ENCODE data around the gene UPF1. TPM values are rescaled to one million over a fixed set of nuclear protein-coding genes. Genes with fewer than 3 reads are reported as not detected.

Gene UPF1
- total RNA-seq, 1 experiment from 2014 or later, result 57.1 TPM

DNA sequence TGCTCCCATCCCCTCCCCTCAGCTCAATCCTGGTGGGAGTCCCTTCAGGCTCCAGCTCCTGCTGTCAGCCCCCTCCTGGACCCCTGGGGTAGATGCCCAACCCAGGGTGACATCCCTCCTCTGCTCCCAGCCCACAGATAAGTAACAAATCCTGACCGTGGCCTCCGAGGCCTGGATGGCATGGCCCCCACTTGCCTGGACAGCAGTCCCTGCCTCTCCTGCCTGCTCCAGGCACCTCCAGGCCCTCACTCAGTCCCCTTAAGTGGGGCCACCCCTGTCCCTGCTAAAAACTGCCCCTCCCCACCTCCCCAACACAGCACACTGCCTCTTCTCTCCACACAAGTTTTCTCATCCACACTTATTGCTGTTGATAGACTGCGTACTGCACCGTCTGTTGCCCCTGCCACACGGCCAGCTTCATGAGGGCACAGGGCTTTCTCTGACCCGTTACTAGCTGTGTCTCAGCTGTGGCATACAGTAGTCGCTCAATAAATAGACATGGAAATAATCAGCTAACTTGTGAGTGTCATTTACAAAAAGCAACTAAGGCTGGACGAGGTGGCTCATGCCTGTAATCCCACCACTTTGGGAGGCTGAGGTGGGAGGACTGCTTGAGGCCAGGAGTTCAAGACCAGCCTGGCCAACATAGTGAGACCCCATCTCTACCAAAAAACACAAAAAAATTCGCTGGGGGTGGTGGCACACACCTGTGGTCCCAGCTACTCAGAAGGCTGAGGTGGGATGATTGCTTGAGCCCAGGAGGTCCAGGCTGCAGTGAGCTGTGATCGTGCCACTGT lies 58.4 kb downstream of the UPF1 start:
- Mint-ChIP-seq H3K27me3 (ENCODE audit: unreplicated experiment) (no peaks in the 10 kb centered on the region), H3K36me3 (ENCODE audit: insufficient read depth, unreplicated experiment) (peaks cover 4% of the 10 kb centered on the region), H3K4me1 (ENCODE audit: low read depth, unreplicated experiment) (no peaks in the 10 kb centered on the region), H3K4me3 (ENCODE audit: low read depth, unreplicated experiment) (no peak overlapping the region), H3K9me3 (ENCODE audit: low read depth, unreplicated experiment) (no peaks in the 10 kb centered on the region), H3K27ac (ENCODE audit: unreplicated experiment) (no peak overlapping the region)
- CTCF ChIA-PET, result no interaction called here
- no TSS peak for BruUV-seq (replicated peaks)
- no peak for DNase-seq
- TF ChIP-seq, protein P1, sequence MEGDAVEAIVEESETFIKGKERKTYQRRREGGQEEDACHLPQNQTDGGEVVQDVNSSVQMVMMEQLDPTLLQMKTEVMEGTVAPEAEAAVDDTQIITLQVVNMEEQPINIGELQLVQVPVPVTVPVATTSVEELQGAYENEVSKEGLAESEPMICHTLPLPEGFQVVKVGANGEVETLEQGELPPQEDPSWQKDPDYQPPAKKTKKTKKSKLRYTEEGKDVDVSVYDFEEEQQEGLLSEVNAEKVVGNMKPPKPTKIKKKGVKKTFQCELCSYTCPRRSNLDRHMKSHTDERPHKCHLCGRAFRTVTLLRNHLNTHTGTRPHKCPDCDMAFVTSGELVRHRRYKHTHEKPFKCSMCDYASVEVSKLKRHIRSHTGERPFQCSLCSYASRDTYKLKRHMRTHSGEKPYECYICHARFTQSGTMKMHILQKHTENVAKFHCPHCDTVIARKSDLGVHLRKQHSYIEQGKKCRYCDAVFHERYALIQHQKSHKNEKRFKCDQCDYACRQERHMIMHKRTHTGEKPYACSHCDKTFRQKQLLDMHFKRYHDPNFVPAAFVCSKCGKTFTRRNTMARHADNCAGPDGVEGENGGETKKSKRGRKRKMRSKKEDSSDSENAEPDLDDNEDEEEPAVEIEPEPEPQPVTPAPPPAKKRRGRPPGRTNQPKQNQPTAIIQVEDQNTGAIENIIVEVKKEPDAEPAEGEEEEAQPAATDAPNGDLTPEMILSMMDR (IDR thresholded peaks at IDR 0.05; ENCODE audit: unreplicated experiment), result no peak
- intact Hi-C loops (cut with micrococcal nuclease; ENCODE audit: unreplicated experiment), result no loop called here

DNA sequence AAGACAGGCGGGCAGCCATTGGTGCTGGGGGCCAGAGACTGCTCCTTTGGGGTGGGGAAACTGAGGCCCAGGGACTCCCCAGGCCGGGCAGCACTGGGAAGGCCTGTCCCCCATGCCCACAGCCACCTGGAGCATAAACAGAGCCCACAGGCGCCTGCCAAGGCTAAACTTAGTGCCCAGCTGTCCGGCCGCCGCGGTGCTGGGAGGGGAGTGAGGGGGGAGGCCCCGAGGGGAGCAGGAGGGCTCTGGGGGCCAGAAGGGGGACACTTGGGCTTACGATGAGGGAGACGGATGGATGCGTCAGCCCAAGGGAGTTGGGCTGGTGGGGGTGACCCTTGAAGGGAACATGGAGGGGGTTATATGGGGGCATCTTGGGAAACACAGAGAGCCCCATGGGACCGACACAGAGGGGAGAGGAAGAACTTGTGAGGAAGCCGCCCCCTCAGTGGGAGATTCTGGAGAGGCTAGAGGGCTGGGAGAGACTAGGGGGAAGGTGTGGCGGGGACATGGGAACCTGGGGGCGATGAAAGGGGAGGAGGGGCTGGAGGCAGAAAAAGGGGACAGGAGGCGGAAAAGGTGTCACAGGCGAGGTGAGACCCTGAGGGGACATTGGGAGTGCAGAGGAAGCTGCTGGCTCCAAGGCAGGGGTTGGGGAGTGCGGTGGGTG lies 62.0 kb downstream of the UPF1 start:
- no peaks in the 10 kb centered on the region for H3K9me3 Mint-ChIP-seq (ENCODE audit: low read depth, unreplicated experiment)
- no TSS peak for BruUV-seq (replicated peaks)
- CTCF ChIA-PET, result interaction anchor here (0.6 to 1.2 kb wide), 2 partner anchors 93 to 980 kb away, joined by 4 to 6 read pairs; no protein-coding TSS in a partner anchor

DNA sequence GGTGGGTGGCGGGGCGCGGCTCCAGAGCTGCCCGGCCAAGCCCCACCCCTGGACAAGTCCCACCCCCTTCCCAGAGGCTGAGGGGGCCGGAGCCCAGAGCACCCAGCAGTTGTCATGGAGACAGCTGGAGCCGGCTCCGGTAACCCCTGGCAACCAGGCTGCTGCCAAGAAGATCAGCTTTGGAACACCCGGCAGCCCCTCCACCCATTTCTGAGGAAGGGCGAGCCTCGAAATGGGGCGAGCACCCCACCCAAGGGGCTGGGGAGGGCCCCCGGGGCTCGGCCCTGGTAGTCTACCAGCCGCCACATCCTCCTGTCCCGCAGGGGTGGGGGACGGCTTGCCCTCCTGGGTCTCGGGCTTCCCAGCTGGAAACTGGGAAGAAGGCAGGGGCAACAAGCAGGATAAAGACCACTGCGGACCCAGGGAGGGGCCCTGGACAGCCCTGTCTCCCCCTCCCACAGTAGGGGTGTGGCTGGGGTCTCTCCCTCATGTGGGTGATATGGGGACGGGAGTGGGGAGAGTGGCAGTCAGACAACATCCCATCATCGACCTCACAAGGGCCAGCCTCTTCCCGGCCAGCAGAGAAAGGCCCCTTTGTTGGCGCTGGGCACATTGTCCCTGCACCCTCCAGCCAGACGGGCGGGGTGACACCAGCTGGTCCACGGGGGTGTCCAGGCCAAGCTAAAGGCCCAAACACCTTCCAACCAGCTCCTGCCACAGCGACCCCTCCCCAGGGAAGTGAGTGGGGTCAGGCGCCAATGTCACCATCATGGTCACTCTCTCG lies 62.7 kb downstream of the UPF1 start:
- Mint-ChIP-seq H3K4me3 (ENCODE audit: low read depth, unreplicated experiment) (peak overlapping the region; percentile 63), H3K9me3 (ENCODE audit: low read depth, unreplicated experiment) (no peaks in the 10 kb centered on the region), H3K4me1 (ENCODE audit: low read depth, unreplicated experiment) (no peaks in the 10 kb centered on the region), H3K27ac (ENCODE audit: unreplicated experiment) (no peak overlapping the region), H3K36me3 (ENCODE audit: insufficient read depth, unreplicated experiment) (peaks cover 12% of the 10 kb centered on the region), H3K27me3 (ENCODE audit: unreplicated experiment) (no peaks in the 10 kb centered on the region)
- TF ChIP-seq, protein P1 (IDR thresholded peaks at IDR 0.05; ENCODE audit: unreplicated experiment), result no peak
- intact Hi-C loops (cut with micrococcal nuclease; ENCODE audit: unreplicated experiment), result loop anchor here (5.0 kb wide), 1 partner anchor 93 kb away; no protein-coding TSS in a partner anchor
- CTCF ChIA-PET, result interaction anchor here (1.1 to 1.2 kb wide), 2 partner anchors 21 to 92 kb away, joined by 3 to 4 read pairs; no protein-coding TSS in a partner anchor
- no TSS peak for BruUV-seq (replicated peaks)
- no peak for DNase-seq

More for the DNA sequence above, 62.0 kb downstream of the UPF1 start:
- intact Hi-C loops (cut with micrococcal nuclease; ENCODE audit: unreplicated experiment), result no loop called here
- no peak overlapping the region for H3K4me3 Mint-ChIP-seq (ENCODE audit: low read depth, unreplicated experiment)
- no peak overlapping the region for H3K27ac Mint-ChIP-seq (ENCODE audit: unreplicated experiment)
- TF ChIP-seq, protein P1 (IDR thresholded peaks at IDR 0.05; ENCODE audit: unreplicated experiment), result no peak
- H3K27me3 Mint-ChIP-seq (ENCODE audit: unreplicated experiment), result no peaks in the 10 kb centered on the region
- no peaks in the 10 kb centered on the region for H3K4me1 Mint-ChIP-seq (ENCODE audit: low read depth, unreplicated experiment)
- H3K36me3 Mint-ChIP-seq (ENCODE audit: insufficient read depth, unreplicated experiment), result peaks cover 12% of the 10 kb centered on the region
- no peak for DNase-seq
